ENCODE data around the gene MAU2. TPM values are rescaled to one million over a fixed set of nuclear protein-coding genes. Genes with fewer than 3 reads are reported as not detected.

The MAU2 gene
- total RNA-seq, 1 experiment from 2014 or later, result 48.4 TPM

GRCh38 chr19:19296953-19297689 lies 23.5 kb upstream of the MAU2 start:
- H3K23ac ChIP-seq (ENCODE audit: insufficient read length, low read depth, low read length), result no peak overlapping the region
- H3K23me2 ChIP-seq (ENCODE audit: insufficient read length, low read depth, low read length, poor library complexity, severe bottlenecking), result no peaks in the 10 kb centered on the region
- Mint-ChIP-seq H3K4me1 (no peaks in the 10 kb centered on the region), H3K36me3 (ENCODE audit: insufficient read depth in 1 of 3, low read depth in 3 of 3) (peaks cover 35 to 73% (median 58%) of the 10 kb centered on the region in 3 experiments), H3K4me3 (no peak overlapping the region), H3K27me3 (ENCODE audit: low read depth) (no peaks in the 10 kb centered on the region), H3K27ac (peak overlapping the region in 1 of 3 experiments; percentile 55; a peak in 1 of 7 replicates), H3K9me3 (no peaks in the 10 kb centered on the region; a peak in 1 of 5 replicates)
- no peak overlapping the region for H4K91ac ChIP-seq (ENCODE audit: insufficient read length, low read depth, low read length)
- no peak overlapping the region for H3K9ac ChIP-seq (ENCODE audit: extremely low read depth, insufficient read length, low read length)
- H2BK20ac ChIP-seq (ENCODE audit: low read depth, low read length, poor library complexity, severe bottlenecking), result no peak overlapping the region
- H3K4me2 ChIP-seq (ENCODE audit: insufficient read depth, insufficient read length, low read length), result no peak overlapping the region
- H2BK120ac ChIP-seq (ENCODE audit: low read depth, low read length, poor library complexity, severe bottlenecking), result no peak overlapping the region
- no peak overlapping the region for H2BK12ac ChIP-seq (ENCODE audit: insufficient read length, low read depth, low read length)
- H4K8ac ChIP-seq (replicated peaks; ENCODE audit: insufficient read length, low read depth, low read length), result no peak overlapping the region
- no peak overlapping the region for H3K18ac ChIP-seq (ENCODE audit: insufficient read length, low read depth, low read length)
- no peaks in the 10 kb centered on the region for H3K79me1 ChIP-seq (ENCODE audit: insufficient read depth, low read depth, low read length, poor library complexity, severe bottlenecking)
- no peak for DNase-seq
- H3T11ph ChIP-seq (ENCODE audit: low read length), result no peak overlapping the region
- no peak overlapping the region for H2AFZ ChIP-seq (ENCODE audit: low read length)
- no peak overlapping the region for H3K14ac ChIP-seq (ENCODE audit: insufficient read depth, low read length)
- no peaks in the 10 kb centered on the region for H3K4me1 ChIP-seq (ENCODE audit: insufficient read depth, low read length)
- no peak overlapping the region for H2AK5ac ChIP-seq (ENCODE audit: insufficient read length, low read length)
- no peak overlapping the region for H3K4ac ChIP-seq (ENCODE audit: low read depth, low read length)
- no peak overlapping the region for H2BK5ac ChIP-seq (ENCODE audit: insufficient read length, low read length)
- H3K27ac ChIP-seq (ENCODE audit: insufficient read length, low read depth, low read length), result no peak overlapping the region
- H3K56ac ChIP-seq (ENCODE audit: insufficient read length, low read depth, low read length), result no peak overlapping the region
- no peak overlapping the region for H2BK15ac ChIP-seq (ENCODE audit: low read depth, low read length)
- no peaks in the 10 kb centered on the region for H3K9me3 ChIP-seq (ENCODE audit: control insufficient read depth, low read depth, low read length)
- H3K79me2 ChIP-seq (ENCODE audit: insufficient read depth, low read length), result no peaks in the 10 kb centered on the region
- no CpG with 5 or more reads among the region's 19 CpGs for WGBS (ENCODE audit: extremely low coverage, insufficient read length, low lambda C conversion rate)
- no peaks in the 10 kb centered on the region for H3K27me3 ChIP-seq (ENCODE audit: insufficient read depth, low read length)
- H4K5ac ChIP-seq (ENCODE audit: insufficient read length, low read depth, low read length), result no peak overlapping the region
- H4K20me1 ChIP-seq (ENCODE audit: control insufficient read depth, insufficient read depth, insufficient read length), result no peaks in the 10 kb centered on the region
- TF ChIP-seq CTCF (conservative IDR thresholded peaks at IDR 0.05), result no peak

Data from H9 (cell line).